ENCODE measurements around the gene BMF.

Gene BMF

GRCh38 chr15:40070608-40071218 lies 38.0 kb downstream of the BMF start:
- H3K18ac ChIP-seq (ENCODE audit: low read length), result no peak overlapping the region
- H2BK12ac ChIP-seq (ENCODE audit: low read length), result no peak overlapping the region
- H3K79me1 ChIP-seq (ENCODE audit: low read length), result peaks cover 10% of the 10 kb centered on the region
- H2AK5ac ChIP-seq (ENCODE audit: low read length), result no peak overlapping the region
- peaks cover 3% of the 10 kb centered on the region for H3K79me2 ChIP-seq (ENCODE audit: control insufficient read depth, insufficient read depth, low read length, poor library complexity)
- no peak overlapping the region for H3K4me2 ChIP-seq (ENCODE audit: low read length)
- no peak overlapping the region for H3K9ac ChIP-seq (ENCODE audit: low read length)
- H3K36me3 ChIP-seq (ENCODE audit: control insufficient read depth in 1 of 2, insufficient read depth in 2 of 2, low read length in 2 of 2), result no peaks in the 10 kb centered on the region
- no peak overlapping the region for H2AFZ ChIP-seq (ENCODE audit: insufficient read depth, low read length, poor library complexity)
- no CpG with 5 or more reads among the region's 8 CpGs for WGBS (ENCODE audit: extremely low coverage, insufficient coverage, insufficient read length)
- H3K27me3 ChIP-seq (ENCODE audit: insufficient read depth, low read length), result no peaks in the 10 kb centered on the region
- no peak for DNase-seq
- no peak overlapping the region for H4K91ac ChIP-seq (ENCODE audit: low read depth, low read length)
- no peak overlapping the region for H2BK120ac ChIP-seq (ENCODE audit: insufficient read depth, low read length, poor library complexity)
- no peaks in the 10 kb centered on the region for H3K9me3 ChIP-seq (ENCODE audit: insufficient read depth, low read depth, low read length)
- no peak overlapping the region for H3K23ac ChIP-seq (ENCODE audit: low read length)
- H3K27ac ChIP-seq (ENCODE audit: low read depth, low read length), result no peak overlapping the region
- H4K12ac ChIP-seq (ENCODE audit: low read depth, low read length), result no peak overlapping the region
- H3K14ac ChIP-seq (ENCODE audit: low read length), result no peak overlapping the region
- no peak overlapping the region for H4K8ac ChIP-seq (ENCODE audit: low read depth, low read length)
- H3K4me3 ChIP-seq (ENCODE audit: low read depth, low read length), result no peak overlapping the region
- no peak overlapping the region for H2BK5ac ChIP-seq (ENCODE audit: low read depth, low read length, poor library complexity)
- peaks cover 17 to 19% of the 10 kb centered on the region in 2 experiments for H3K4me1 ChIP-seq (ENCODE audit: control insufficient read depth in 1 of 2, insufficient read depth in 2 of 2, low read length in 2 of 2)
- H3K4ac ChIP-seq (ENCODE audit: low read depth, low read length), result no peak overlapping the region

GRCh38 chr15:40070166-40070557 lies 38.5 kb downstream of the BMF start:
- no peak overlapping the region for H2AFZ ChIP-seq (ENCODE audit: insufficient read depth, low read length, poor library complexity)
- no peaks in the 10 kb centered on the region for H3K9me3 ChIP-seq (ENCODE audit: insufficient read depth, low read depth, low read length)
- H3K36me3 ChIP-seq (ENCODE audit: control insufficient read depth in 1 of 2, insufficient read depth in 2 of 2, low read length in 2 of 2), result no peaks in the 10 kb centered on the region
- no peak for DNase-seq
- H2BK120ac ChIP-seq (ENCODE audit: insufficient read depth, low read length, poor library complexity), result peak overlapping the region; percentile 60
- H2AK5ac ChIP-seq (ENCODE audit: low read length), result peak overlapping the region; percentile 35
- peaks cover 8% of the 10 kb centered on the region for H3K79me1 ChIP-seq (ENCODE audit: low read length)
- no peak overlapping the region for H3K27ac ChIP-seq (ENCODE audit: low read depth, low read length)
- no peak overlapping the region for H3K4me3 ChIP-seq (ENCODE audit: low read depth, low read length)
- H4K12ac ChIP-seq (ENCODE audit: low read depth, low read length), result no peak overlapping the region
- H3K18ac ChIP-seq (ENCODE audit: low read length), result no peak overlapping the region
- peaks cover 13 to 14% of the 10 kb centered on the region in 2 experiments for H3K4me1 ChIP-seq (ENCODE audit: control insufficient read depth in 1 of 2, insufficient read depth in 2 of 2, low read length in 2 of 2)
- no peak overlapping the region for H3K14ac ChIP-seq (ENCODE audit: low read length)
- WGBS (ENCODE audit: extremely low coverage, insufficient coverage, insufficient read length), result no CpG with 5 or more reads among the region's 5 CpGs
- no peaks in the 10 kb centered on the region for H3K27me3 ChIP-seq (ENCODE audit: insufficient read depth, low read length)
- peaks cover 3% of the 10 kb centered on the region for H3K79me2 ChIP-seq (ENCODE audit: control insufficient read depth, insufficient read depth, low read length, poor library complexity)
- no peak overlapping the region for H3K4ac ChIP-seq (ENCODE audit: low read depth, low read length)
- peak overlapping the region; percentile 15 for H2BK12ac ChIP-seq (ENCODE audit: low read length)
- no peak overlapping the region for H4K8ac ChIP-seq (ENCODE audit: low read depth, low read length)
- no peak overlapping the region for H3K9ac ChIP-seq (ENCODE audit: low read length)
- no peak overlapping the region for H3K23ac ChIP-seq (ENCODE audit: low read length)
- no peak overlapping the region for H2BK5ac ChIP-seq (ENCODE audit: low read depth, low read length, poor library complexity)
- H3K4me2 ChIP-seq (ENCODE audit: low read length), result no peak overlapping the region
- H4K91ac ChIP-seq (ENCODE audit: low read depth, low read length), result no peak overlapping the region

GRCh38 chr15:40069178-40070165 lies 39.2 kb downstream of the BMF start:
- Histone ChIP-seq H3K4me3 (ENCODE audit: low read depth, low read length) (no peak overlapping the region), H3K18ac (ENCODE audit: low read length) (peak overlapping the region; percentile 88), H4K91ac (ENCODE audit: low read depth, low read length) (peak overlapping the region; percentile 88), H3K79me2 (ENCODE audit: control insufficient read depth, insufficient read depth, low read length, poor library complexity) (peaks cover 3% of the 10 kb centered on the region), H3K79me1 (ENCODE audit: low read length) (peaks cover 8% of the 10 kb centered on the region), H3K27me3 (ENCODE audit: insufficient read depth, low read length) (no peaks in the 10 kb centered on the region), H3K36me3 (ENCODE audit: control insufficient read depth in 1 of 2, insufficient read depth in 2 of 2, low read length in 2 of 2) (no peaks in the 10 kb centered on the region), H2BK120ac (ENCODE audit: insufficient read depth, low read length, poor library complexity) (peak overlapping the region; percentile 60), H3K14ac (ENCODE audit: low read length) (peak overlapping the region; percentile 74), H3K4me1 (ENCODE audit: control insufficient read depth in 1 of 2, insufficient read depth in 2 of 2, low read length in 2 of 2) (peaks cover 13% of the 10 kb centered on the region in 2 experiments), H3K23ac (ENCODE audit: low read length) (no peak overlapping the region), H3K9ac (ENCODE audit: low read length) (no peak overlapping the region), H3K4me2 (ENCODE audit: low read length) (no peak overlapping the region), H2AFZ (ENCODE audit: insufficient read depth, low read length, poor library complexity) (peak overlapping the region; percentile 23), H3K4ac (ENCODE audit: low read depth, low read length) (peak overlapping the region; percentile 59), H2BK5ac (ENCODE audit: low read depth, low read length, poor library complexity) (peak overlapping the region; percentile 26), H4K8ac (ENCODE audit: low read depth, low read length) (peak overlapping the region; percentile 25), H2AK5ac (ENCODE audit: low read length) (peak overlapping the region; percentile 99), H4K12ac (ENCODE audit: low read depth, low read length) (no peak overlapping the region), H3K27ac (ENCODE audit: low read depth, low read length) (no peak overlapping the region), H3K9me3 (ENCODE audit: insufficient read depth, low read depth, low read length) (no peaks in the 10 kb centered on the region), H2BK12ac (ENCODE audit: low read length) (peak overlapping the region; percentile 90)
- no CpG with 5 or more reads among the region's 32 CpGs for WGBS (ENCODE audit: extremely low coverage, insufficient coverage, insufficient read length)
- DNase-seq, result no peak

GRCh38 chr15:40067921-40068624 lies 40.6 kb downstream of the BMF start:
- H3K9ac ChIP-seq (ENCODE audit: low read length), result no peak overlapping the region
- H2BK12ac ChIP-seq (ENCODE audit: low read length), result no peak overlapping the region
- peaks cover 15% of the 10 kb centered on the region for H3K79me1 ChIP-seq (ENCODE audit: low read length)
- no CpG with 5 or more reads among the region's 6 CpGs for WGBS (ENCODE audit: extremely low coverage, insufficient coverage, insufficient read length)
- no peak overlapping the region for H2AFZ ChIP-seq (ENCODE audit: insufficient read depth, low read length, poor library complexity)
- no peak overlapping the region for H4K91ac ChIP-seq (ENCODE audit: low read depth, low read length)
- H2BK120ac ChIP-seq (ENCODE audit: insufficient read depth, low read length, poor library complexity), result no peak overlapping the region
- no peak overlapping the region for H3K4me2 ChIP-seq (ENCODE audit: low read length)
- H3K4ac ChIP-seq (ENCODE audit: low read depth, low read length), result no peak overlapping the region
- no peak overlapping the region for H2BK5ac ChIP-seq (ENCODE audit: low read depth, low read length, poor library complexity)
- H3K27me3 ChIP-seq (ENCODE audit: insufficient read depth, low read length), result no peaks in the 10 kb centered on the region
- no peak overlapping the region for H2AK5ac ChIP-seq (ENCODE audit: low read length)
- no peak for DNase-seq
- H3K14ac ChIP-seq (ENCODE audit: low read length), result no peak overlapping the region
- H3K23ac ChIP-seq (ENCODE audit: low read length), result no peak overlapping the region
- H3K36me3 ChIP-seq (ENCODE audit: control insufficient read depth in 1 of 2, insufficient read depth in 2 of 2, low read length in 2 of 2), result no peaks in the 10 kb centered on the region
- H3K27ac ChIP-seq (ENCODE audit: low read depth, low read length), result no peak overlapping the region
- H4K12ac ChIP-seq (ENCODE audit: low read depth, low read length), result no peak overlapping the region
- H3K18ac ChIP-seq (ENCODE audit: low read length), result no peak overlapping the region
- H3K4me3 ChIP-seq (ENCODE audit: low read depth, low read length), result no peak overlapping the region
- no peak overlapping the region for H4K8ac ChIP-seq (ENCODE audit: low read depth, low read length)
- H3K79me2 ChIP-seq (ENCODE audit: control insufficient read depth, insufficient read depth, low read length, poor library complexity), result peaks cover 3% of the 10 kb centered on the region
- H3K4me1 ChIP-seq (ENCODE audit: control insufficient read depth in 1 of 2, insufficient read depth in 2 of 2, low read length in 2 of 2), result peaks cover 24% of the 10 kb centered on the region in 2 experiments
- no peaks in the 10 kb centered on the region for H3K9me3 ChIP-seq (ENCODE audit: insufficient read depth, low read depth, low read length)

All from trophoblast cell (in vitro differentiated cells and primary cell).